H7 (cell line): ENCODE data around the gene WBP1. TPM values are rescaled to one million over a fixed set of nuclear protein-coding genes. Genes with fewer than 3 reads are reported as not detected.
A peak's percentile ranks its signal among the peaks of the same experiment; 100 is the strongest.
"Not testable (repeated sequence)": the region's sequence is repeated elsewhere in the genome, so short reads cannot be mapped to it uniquely, and the experiment has no call there.

Source experiments
- DNase-seq: peaks from one replicate; pipeline ENCODE4 v3.0.0; 2012
- H3K27me3 ChIP-seq: 2 replicates; pipeline ENCODE4 v1.6.0; 2011; ENCODE audit warnings: mild to moderate bottlenecking, low read length; ENCODE audit not compliant: control insufficient read depth, insufficient read depth
- H3K36me3 ChIP-seq: replicated peaks from 2 replicates; pipeline ENCODE4 v1.5.1; 2011; ENCODE audit warnings: low read length; ENCODE audit not compliant: control insufficient read depth, insufficient read depth
- H3K4me3 ChIP-seq: 2 replicates; pipeline ENCODE4 v1.5.1; 2011; ENCODE audit warnings: low read depth, mild to moderate bottlenecking, control low read depth, low read length, moderate library complexity; ENCODE audit not compliant: insufficient read depth
- total RNA-seq: library from RNA; depleted of rRNA; stranded (reverse); fragments of >200 nt; shearing (Covaris generic); gene quantifications from 2 replicates; pipeline ENCODE4 v1.2.3, GENCODE V29; 2014; rRNA removed

The WBP1 gene
- total RNA-seq = 81.0 and 88.9 TPM in 2 replicates

DNA sequence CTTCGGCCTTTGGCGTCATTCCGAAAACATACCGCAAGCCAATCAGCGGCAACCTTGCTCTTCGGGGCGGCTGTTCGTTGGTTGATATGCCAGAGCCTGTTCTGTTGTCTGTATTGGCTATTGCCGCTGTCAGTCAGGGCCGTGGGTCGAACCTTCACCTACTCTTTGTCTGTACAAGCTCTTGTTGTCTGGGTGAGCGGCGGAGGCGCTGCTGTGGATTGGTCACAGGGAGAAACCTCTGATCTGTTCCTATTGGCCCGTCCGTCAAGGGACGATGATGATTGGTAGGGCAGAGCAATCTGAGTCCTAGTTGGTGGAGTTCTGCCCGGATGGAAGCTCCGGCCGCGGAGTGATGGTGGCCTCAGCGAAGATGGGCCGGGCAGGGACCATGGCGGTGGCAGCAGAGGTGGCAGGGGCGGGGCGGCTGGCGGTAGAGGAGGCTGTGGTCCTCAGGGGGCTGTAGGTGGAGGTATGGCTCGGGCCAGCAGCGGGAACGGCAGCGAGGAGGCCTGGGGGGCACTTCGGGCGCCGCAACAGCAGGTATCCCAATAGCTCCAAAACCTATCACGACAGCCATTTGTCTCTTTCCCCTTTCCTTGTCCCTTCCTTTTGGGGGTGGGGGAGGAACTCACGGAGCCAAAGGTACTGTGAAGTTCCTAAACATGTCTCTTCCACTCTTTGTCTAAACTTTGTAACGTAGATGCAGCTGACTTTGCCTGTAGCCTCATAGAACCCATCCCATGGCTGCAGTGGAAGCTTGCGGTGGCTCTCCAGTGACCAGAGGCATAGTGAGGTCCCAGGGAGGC is at the start of gene WBP1:
Gene WBP1, plus strand, starts transcription at position 307 of the 806 bp plus-strand sequence. Its CDS starts 165 bp downstream, at position 472.
- Histone ChIP-seq H3K4me3 (peak within 1 kb of the TSS; percentile 84), H3K36me3 (no peaks in the 10 kb centered on the region; the same call in none of the 2 replicates)
- DNase-seq = peak; percentile 97

DNA sequence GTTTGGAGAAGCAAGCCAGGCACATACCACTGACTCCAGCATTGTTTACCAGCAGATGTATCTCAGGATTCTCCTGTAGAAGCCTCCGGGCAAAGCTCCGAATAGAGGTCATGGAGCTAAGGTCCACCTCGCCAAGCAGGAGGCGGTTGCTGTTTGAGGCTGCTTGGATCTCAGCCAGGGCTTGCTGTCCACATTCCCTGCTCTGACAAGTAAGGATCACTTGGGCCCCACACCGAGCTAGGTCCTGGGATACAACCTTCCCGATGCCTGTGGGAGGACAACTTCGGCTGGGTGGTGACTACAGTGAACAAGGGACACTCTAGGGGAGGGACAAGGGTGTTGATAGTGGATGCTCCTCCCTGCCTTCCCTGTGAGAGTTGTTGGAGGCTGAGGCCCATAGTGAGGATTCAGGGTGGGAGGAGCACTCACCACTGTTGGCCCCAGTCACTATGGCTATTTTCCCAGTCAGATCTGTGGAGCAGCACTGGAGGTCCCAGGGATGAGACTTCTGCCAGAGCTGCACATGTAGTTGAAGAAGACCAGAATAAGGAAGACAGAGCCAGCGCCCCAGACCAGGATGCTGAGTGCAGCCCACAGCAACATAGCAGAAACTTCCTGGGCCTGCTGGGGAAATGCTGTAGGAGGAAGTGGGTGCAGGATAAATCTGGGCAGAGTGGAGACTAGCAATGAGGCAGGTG is 45.1 kb upstream of the WBP1 start:
- H3K4me3 ChIP-seq = no peak overlapping the region
- no peaks in the 10 kb centered on the region; the same call in 1 of the 2 replicates for H3K27me3 ChIP-seq
- no peak for DNase-seq

More for the DNA sequence above, at the start of gene WBP1:
- H3K27me3 ChIP-seq = no peaks in the 10 kb centered on the region

DNA sequence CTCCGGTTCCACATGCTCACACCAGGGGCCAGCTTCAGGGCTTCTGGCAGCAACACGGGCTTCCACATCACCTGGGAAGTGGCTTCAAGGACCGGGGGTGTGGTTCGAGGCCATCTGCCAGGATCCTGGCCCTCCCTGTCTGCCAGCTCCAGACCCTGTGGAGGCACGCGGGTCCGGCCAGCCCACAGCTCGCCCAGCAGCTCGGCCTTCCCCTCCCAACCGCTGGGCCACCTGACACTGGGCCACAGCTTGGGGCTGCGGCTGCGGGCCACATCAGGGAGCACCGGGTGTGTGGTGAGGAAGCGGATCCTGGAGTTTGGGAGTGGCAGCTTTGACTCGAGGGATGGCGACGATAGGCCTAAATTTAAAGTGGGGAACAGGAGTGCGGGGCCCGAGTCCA is 43.8 kb upstream of the WBP1 start:
- no peak for DNase-seq
- Histone ChIP-seq H3K27me3 (no peaks in the 10 kb centered on the region; the same call in 1 of the 2 replicates), H3K4me3 (no peak overlapping the region), H3K36me3 (no peaks in the 10 kb centered on the region)

More for the DNA sequence above, 45.1 kb upstream of the WBP1 start:
- H3K36me3 ChIP-seq = no peaks in the 10 kb centered on the region

DNA sequence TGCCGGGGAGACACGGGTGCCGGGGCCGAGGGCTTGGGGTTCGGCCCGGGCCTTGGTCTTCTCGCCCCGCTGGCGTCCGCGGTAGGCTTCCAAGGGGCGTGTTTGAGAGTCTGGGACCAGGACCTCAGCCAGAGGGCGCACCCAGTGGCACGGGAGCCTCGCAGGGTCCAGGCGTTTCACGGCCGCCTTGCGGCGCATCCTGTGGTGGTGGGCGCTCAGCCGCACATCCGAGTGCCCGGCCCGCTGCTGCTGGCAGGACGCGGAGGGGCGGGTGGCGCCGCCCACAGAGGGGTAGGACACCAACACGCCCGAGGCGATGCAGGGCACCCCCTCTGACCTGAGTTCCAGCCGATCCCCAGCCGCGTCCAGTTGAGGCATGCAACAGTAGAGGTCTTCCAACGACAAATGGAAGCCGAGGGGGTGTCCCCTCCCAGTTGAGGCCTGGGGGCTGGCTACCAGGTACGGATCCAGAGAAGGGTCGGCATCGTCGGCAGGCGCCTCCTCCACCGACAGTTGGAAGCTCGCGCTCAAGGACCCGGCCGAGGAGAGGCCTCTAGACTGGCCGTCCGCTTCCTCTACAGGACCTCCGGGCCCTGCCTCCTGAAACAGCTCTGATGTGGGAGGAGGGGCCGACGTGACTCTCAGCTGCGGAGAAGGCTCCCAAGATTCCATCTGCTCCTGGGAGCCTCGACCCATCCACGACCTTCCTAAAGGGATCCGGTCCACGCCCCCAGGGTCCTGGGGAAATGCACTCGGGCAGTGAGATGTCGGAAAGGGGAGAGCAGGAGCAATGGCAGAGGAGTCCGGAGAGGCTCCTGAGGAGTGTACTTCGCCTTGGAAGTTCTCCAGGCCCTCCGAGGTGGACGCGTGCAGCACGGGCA is 43.1 kb upstream of the WBP1 start:
- no peak overlapping the region for H3K4me3 ChIP-seq
- peaks cover 1% of the 10 kb centered on the region; the same call in 1 of the 2 replicates for H3K27me3 ChIP-seq
- H3K36me3 ChIP-seq = no peaks in the 10 kb centered on the region
- peak; percentile 64 for DNase-seq

DNA sequence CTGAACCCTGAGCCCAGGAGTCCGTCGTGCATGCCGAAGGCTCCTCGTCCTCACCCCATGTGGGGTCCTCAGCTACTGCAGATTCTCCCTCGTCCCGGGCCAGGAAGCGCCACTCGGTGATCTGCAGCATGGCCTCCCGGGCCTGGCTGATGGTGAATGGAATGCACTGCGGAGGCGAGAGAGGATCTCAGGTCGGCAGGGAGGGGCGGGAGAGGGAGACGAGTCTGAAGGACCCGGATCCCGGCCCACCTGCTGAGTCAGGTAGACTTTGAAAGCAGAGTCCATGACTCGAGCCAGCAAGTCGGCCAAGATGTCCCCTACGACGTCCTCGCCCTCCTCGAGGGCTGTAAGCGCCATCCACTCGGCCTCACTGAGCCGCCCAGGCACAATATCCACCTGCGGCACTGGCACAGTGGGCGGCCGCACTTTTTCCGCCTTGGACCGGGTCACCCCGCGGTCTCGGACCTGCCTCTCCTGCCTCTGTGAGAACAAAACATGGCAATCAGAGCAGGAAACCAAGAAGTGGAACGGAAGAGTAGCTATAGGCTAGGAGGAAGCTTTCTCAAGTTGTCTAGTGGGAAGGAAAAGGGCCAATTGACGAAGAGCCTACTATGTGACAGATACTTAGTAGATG is 42.4 kb upstream of the WBP1 start:
- H3K4me3 ChIP-seq = no peak overlapping the region
- peak; percentile 78 for DNase-seq
- peaks cover 6% of the 10 kb centered on the region; the same call in 1 of the 2 replicates for H3K27me3 ChIP-seq

DNA sequence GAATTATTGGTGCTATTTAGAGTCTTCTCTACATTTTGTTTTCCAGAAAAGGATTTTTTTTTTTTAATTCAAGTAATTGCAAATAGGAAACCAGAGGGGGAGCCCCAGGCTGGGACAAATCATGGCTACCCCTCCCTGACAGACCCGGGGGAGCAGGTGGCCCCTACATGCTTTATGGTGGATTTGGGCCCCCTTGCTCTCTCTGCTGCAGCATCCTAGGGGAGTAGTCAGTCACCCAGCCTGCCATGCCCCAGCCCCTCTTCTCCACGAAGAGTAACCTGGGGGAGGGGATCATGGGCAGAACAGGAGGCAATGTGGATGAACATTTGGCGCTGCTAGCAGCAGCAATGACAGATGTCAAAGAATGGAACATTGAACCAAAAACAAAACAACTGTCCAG is 41.5 kb upstream of the WBP1 start:
- peak; percentile 62 for DNase-seq
- H3K4me3 ChIP-seq = no peak overlapping the region
- H3K27me3 ChIP-seq = peaks cover 8% of the 10 kb centered on the region; the same call in 1 of the 2 replicates
- H3K36me3 ChIP-seq = no peaks in the 10 kb centered on the region

More for the DNA sequence above, 42.4 kb upstream of the WBP1 start:
- H3K36me3 ChIP-seq = no peaks in the 10 kb centered on the region

DNA sequence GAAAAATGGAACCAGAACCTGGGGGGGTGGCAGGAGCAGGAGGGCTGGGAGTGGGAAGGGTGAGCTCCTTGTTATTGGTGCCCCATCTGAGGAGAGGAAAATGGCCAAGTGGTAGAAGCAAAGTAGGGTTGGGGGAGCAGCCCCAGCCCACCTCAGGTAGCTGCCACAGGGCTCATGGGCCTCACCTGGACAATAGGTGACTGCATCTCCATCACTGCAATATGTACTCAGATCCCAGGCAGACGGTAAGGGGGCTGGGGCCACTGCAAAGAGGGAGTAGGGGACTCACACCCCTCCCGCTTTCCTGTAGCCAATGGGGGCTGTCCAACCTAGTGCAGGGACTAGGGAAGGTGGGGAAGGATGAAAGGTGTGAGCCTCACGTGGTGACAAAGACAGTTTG is 41.0 kb upstream of the WBP1 start:
- H3K36me3 ChIP-seq = no peaks in the 10 kb centered on the region
- peak; percentile 33 for DNase-seq

DNA sequence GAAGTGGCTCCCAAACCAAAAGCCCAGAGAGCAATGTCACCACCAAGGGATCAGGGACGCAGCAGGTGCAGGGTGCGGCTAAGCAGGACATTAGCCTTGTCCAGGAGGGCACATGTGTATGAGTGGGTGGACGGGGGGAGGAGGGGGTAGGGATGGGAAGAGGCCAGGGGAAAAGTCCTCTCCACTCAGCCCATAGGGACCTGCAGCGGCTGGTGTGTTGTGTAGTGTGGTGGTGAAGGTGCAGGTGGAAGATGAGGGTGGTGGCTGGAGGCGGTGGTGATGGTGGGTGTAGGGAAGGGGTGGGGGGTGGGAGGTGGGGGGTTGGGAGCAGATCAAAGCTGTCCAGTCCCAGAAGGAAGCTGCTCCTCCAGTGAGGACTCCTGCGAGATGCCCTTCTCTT is 40.5 kb upstream of the WBP1 start:
- H3K4me3 ChIP-seq = no peak overlapping the region
- no peaks in the 10 kb centered on the region for H3K36me3 ChIP-seq
- peak; percentile 41 for DNase-seq
- peaks cover 8% of the 10 kb centered on the region; the same call in 1 of the 2 replicates for H3K27me3 ChIP-seq

More for the DNA sequence above, 41.0 kb upstream of the WBP1 start:
- peaks cover 8% of the 10 kb centered on the region; the same call in 1 of the 2 replicates for H3K27me3 ChIP-seq
- H3K4me3 ChIP-seq = no peak overlapping the region

DNA sequence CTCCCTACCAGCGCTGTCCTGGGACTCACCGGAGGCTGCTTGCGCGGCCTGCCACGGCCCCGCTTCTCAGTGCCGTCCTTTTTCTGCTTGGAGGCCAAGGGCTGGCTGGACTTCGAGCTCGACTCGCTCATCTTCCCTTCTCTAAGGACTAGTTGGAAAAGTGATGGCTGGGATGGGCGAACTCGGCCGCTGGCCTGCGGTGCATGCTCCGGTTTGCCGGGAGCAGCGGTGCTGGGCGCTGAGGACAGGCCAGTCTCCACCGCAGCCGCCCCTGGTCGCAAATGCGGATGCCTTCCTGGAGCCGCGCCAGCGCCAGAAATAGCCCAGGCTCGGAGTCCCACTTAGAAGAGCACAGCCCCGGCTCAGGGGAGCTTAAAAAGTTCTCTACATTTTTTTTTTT is 39.9 kb upstream of the WBP1 start:
- peak; percentile 45 for DNase-seq
- Histone ChIP-seq H3K36me3 (no peaks in the 10 kb centered on the region), H3K27me3 (peaks cover 8% of the 10 kb centered on the region; the same call in 1 of the 2 replicates), H3K4me3 (no peak overlapping the region)

DNA sequence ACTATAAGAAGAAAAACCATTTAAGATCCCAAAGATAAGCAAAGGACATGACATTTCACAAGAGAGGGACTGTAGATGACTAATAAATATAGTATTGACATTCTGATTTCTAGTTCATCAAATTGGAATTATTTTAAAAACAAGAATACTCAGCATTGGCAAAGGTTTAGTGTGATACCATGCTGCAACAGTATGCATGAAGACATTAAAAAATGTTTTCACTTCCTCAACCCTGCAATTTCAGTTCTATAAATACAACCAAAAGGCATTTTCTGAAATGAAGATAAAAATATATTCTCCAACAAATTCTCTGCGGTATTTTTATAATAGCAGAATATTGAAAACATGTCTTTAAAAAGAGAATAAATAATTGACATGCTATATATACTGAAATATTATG is 38.9 kb upstream of the WBP1 start:
- H3K27me3 ChIP-seq = peaks cover 8% of the 10 kb centered on the region; the same call in 1 of the 2 replicates
- no peaks in the 10 kb centered on the region for H3K36me3 ChIP-seq
- no peak for DNase-seq
- H3K4me3 ChIP-seq = no peak overlapping the region

DNA sequence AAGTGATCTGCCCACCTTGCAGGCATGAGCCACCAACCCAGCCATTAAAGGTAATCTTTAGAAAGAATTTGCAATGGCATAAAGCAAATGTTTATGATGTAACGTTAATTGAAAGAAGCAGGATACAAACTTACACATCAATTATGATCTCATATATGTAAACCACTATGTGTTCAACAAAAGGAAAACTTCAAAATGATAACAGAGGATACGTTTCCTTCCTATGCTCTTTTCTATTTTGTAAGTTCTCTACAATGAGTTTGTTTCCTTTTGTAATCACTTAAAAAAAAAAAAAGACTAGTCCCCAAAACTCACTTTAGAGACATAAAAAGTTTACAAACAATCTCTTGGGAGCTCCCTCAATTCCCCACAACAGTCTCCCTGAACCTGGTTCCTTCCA is 38.2 kb upstream of the WBP1 start:
- DNase-seq = no peak
- Histone ChIP-seq H3K36me3 (no peaks in the 10 kb centered on the region), H3K27me3 (peaks cover 8% of the 10 kb centered on the region; the same call in 1 of the 2 replicates), H3K4me3 (no peak overlapping the region)

DNA sequence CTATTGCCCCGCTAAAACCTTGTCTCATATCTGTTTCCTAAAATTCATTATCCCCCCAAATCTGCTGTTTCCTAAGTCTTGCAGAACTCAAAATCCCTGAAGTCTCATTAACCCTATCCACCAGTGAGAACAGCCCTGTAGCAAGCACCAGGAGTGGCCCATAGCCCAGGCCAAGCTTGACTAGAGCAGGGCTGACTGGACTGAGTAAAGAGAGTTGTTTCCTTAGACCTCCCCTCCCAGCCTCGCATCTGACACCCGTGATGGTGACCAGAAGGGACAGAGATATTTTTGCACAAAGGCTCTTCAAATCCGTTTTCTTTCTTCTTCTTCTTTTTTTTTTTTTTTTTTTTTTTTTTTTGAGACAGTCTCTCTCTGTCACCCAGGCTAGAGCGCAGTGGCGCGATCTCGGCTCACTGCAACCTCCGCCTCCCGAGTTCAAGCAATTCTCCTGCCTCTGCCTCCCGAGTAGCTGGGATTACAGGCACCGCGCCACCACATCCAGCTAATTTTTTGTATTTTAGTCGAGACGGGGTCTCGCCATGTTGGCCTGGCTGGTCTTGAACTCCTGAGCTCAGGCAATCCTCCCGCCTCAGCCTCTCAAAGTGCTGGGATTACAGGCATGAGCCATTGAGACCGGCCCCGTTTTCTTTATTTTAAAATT is 37.7 kb upstream of the WBP1 start:
- H3K4me3 ChIP-seq = peak overlapping the region; percentile 92; the same call in 1 of the 2 replicates
- DNase-seq = peak; percentile 29
- H3K27me3 ChIP-seq, H3K36me3 ChIP-seq: not testable (repeated sequence)

DNA sequence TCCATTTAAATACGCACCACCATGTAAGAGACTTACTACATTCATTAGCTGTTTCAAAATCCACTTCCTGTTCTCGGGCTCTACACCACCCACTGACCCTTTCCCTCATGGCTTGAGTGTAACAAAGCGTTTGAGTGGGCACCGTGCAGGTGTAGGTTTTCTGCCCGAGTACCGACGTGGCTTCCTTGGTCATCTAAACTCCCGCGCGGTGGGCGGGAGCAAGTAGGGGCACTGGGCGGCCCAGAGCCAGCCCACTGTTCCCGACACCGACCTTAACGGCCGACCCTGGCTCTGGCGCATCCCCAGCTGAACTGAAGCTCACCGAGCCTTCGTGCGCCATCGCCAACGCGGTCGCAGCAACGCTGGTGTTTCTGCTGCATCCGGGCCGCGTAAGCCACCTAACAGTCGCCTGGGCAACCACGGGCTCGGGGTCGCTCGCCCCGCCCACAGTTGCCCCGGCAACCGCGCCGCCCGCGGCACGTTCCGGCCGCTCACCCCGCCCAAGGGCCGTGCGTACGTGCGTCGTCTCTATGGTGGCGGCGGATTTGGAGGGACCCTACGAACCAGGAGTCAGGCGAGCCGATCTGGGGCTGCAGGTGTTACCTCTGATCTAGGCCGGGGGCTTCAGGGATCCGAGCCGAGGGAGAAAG is 36.9 kb upstream of the WBP1 start, which contains the start of the genes C2orf81 and WDR54:
Gene C2orf81, minus strand, starts transcription at position 399 of the 650 bp plus-strand sequence. Its CDS starts 59 bp downstream, at position 340.
Gene WDR54, plus strand, starts transcription at position 510 of the 650 bp plus-strand sequence. CDS start 424 bp downstream, outside the sequence.
- Histone ChIP-seq H3K4me3 (peak within 1 kb of the TSS; percentile 92), H3K36me3 (peaks cover 4% of the 10 kb centered on the region), H3K27me3 (peaks cover 8% of the 10 kb centered on the region; the same call in 1 of the 2 replicates)
- DNase-seq = peak; percentile 99
